ENCODE results near the gene TOLLIP.

Gene TOLLIP

GRCh38 chr11:1335264-1335810 is 25.9 kb upstream of the TOLLIP start:
- Histone ChIP-seq H3K9ac (ENCODE audit: low read length in 2 of 2) (no peak overlapping the region), H3K4me1 (ENCODE audit: control insufficient read depth, insufficient read depth, low read length) (peaks cover 9% of the 10 kb centered on the region), H3K4me3 (ENCODE audit: low read length in 2 of 2) (peak overlapping the region; percentile 66 to 71), H3K9me3 (ENCODE audit: control insufficient read depth in 2 of 2, low read length in 2 of 2) (no peaks in the 10 kb centered on the region), H3K36me3 (ENCODE audit: control insufficient read depth in 2 of 2, insufficient read depth in 2 of 2, low read length in 2 of 2) (no peaks in the 10 kb centered on the region), H3K27ac (ENCODE audit: low read length) (no peak overlapping the region), H3K27me3 (ENCODE audit: control insufficient read depth in 1 of 2, insufficient read depth in 2 of 2, low read length in 2 of 2) (no peaks in the 10 kb centered on the region)

- H3K4me1 ChIP-seq (ENCODE audit: control insufficient read depth, insufficient read depth, low read length): peaks cover 9% of the 10 kb centered on the region
- H3K27ac ChIP-seq (ENCODE audit: low read length): no peak overlapping the region
- no peaks in the 10 kb centered on the region for H3K27me3 ChIP-seq (ENCODE audit: control insufficient read depth in 1 of 2, insufficient read depth in 2 of 2, low read length in 2 of 2)
- H3K4me3 ChIP-seq (ENCODE audit: low read length in 2 of 2): no peak overlapping the region
- no peak overlapping the region for H3K9ac ChIP-seq (ENCODE audit: low read length in 2 of 2)
- H3K36me3 ChIP-seq (ENCODE audit: control insufficient read depth in 2 of 2, insufficient read depth in 2 of 2, low read length in 2 of 2): no peaks in the 10 kb centered on the region
- no peaks in the 10 kb centered on the region for H3K9me3 ChIP-seq (ENCODE audit: control insufficient read depth in 2 of 2, low read length in 2 of 2)
These were observed 24.4 kb upstream of the TOLLIP start for GRCh38 chr11:1333860-1334259.

GRCh38 chr11:1333091-1333772 is 23.8 kb upstream of the TOLLIP start:
- Histone ChIP-seq H3K4me1 (ENCODE audit: control insufficient read depth, insufficient read depth, low read length) (peaks cover 9% of the 10 kb centered on the region), H3K27me3 (ENCODE audit: control insufficient read depth in 1 of 2, insufficient read depth in 2 of 2, low read length in 2 of 2) (no peaks in the 10 kb centered on the region), H3K9me3 (ENCODE audit: control insufficient read depth in 2 of 2, low read length in 2 of 2) (no peaks in the 10 kb centered on the region), H3K27ac (ENCODE audit: low read length) (no peak overlapping the region), H3K36me3 (ENCODE audit: control insufficient read depth in 2 of 2, insufficient read depth in 2 of 2, low read length in 2 of 2) (no peaks in the 10 kb centered on the region), H3K4me3 (ENCODE audit: low read length in 2 of 2) (no peak overlapping the region), H3K9ac (ENCODE audit: low read length in 2 of 2) (no peak overlapping the region)

- Histone ChIP-seq H3K27me3 (ENCODE audit: control insufficient read depth in 1 of 2, insufficient read depth in 2 of 2, low read length in 2 of 2) (no peaks in the 10 kb centered on the region), H3K4me3 (ENCODE audit: low read length in 2 of 2) (no peak overlapping the region), H3K36me3 (ENCODE audit: control insufficient read depth in 2 of 2, insufficient read depth in 2 of 2, low read length in 2 of 2) (no peaks in the 10 kb centered on the region), H3K27ac (ENCODE audit: low read length) (no peak overlapping the region), H3K9ac (ENCODE audit: low read length in 2 of 2) (no peak overlapping the region), H3K9me3 (ENCODE audit: control insufficient read depth in 2 of 2, low read length in 2 of 2) (no peaks in the 10 kb centered on the region), H3K4me1 (ENCODE audit: control insufficient read depth, insufficient read depth, low read length) (peaks cover 5% of the 10 kb centered on the region)
These were observed 21.0 kb upstream of the TOLLIP start for GRCh38 chr11:1330473-1330872.

- no peak overlapping the region for H3K9ac ChIP-seq (ENCODE audit: low read length in 2 of 2)
- H3K27me3 ChIP-seq (ENCODE audit: control insufficient read depth in 1 of 2, insufficient read depth in 2 of 2, low read length in 2 of 2): no peaks in the 10 kb centered on the region
- no peaks in the 10 kb centered on the region for H3K36me3 ChIP-seq (ENCODE audit: control insufficient read depth in 2 of 2, insufficient read depth in 2 of 2, low read length in 2 of 2)
- peaks cover 2% of the 10 kb centered on the region for H3K4me1 ChIP-seq (ENCODE audit: control insufficient read depth, insufficient read depth, low read length)
- H3K27ac ChIP-seq (ENCODE audit: low read length): no peak overlapping the region
- peak overlapping the region in 1 of 2 donors; percentile 40 for H3K4me3 ChIP-seq (ENCODE audit: low read length in 2 of 2)
- no peaks in the 10 kb centered on the region for H3K9me3 ChIP-seq (ENCODE audit: control insufficient read depth in 2 of 2, low read length in 2 of 2)
These were observed 17.6 kb upstream of the TOLLIP start for GRCh38 chr11:1327064-1327460.

- Histone ChIP-seq H3K36me3 (ENCODE audit: control insufficient read depth in 2 of 2, insufficient read depth in 2 of 2, low read length in 2 of 2) (no peaks in the 10 kb centered on the region), H3K27me3 (ENCODE audit: control insufficient read depth in 1 of 2, insufficient read depth in 2 of 2, low read length in 2 of 2) (no peaks in the 10 kb centered on the region), H3K9me3 (ENCODE audit: control insufficient read depth in 2 of 2, low read length in 2 of 2) (no peaks in the 10 kb centered on the region), H3K4me1 (ENCODE audit: control insufficient read depth, insufficient read depth, low read length) (peaks cover 2% of the 10 kb centered on the region), H3K4me3 (ENCODE audit: low read length in 2 of 2) (peak overlapping the region in 1 of 2 donors; percentile 40), H3K27ac (ENCODE audit: low read length) (peak overlapping the region; percentile 25), H3K9ac (ENCODE audit: low read length in 2 of 2) (peak overlapping the region in 1 of 2 donors; percentile 44)
These were observed 17.1 kb upstream of the TOLLIP start for GRCh38 chr11:1326435-1327063.

- Histone ChIP-seq H3K36me3 (ENCODE audit: control insufficient read depth in 2 of 2, insufficient read depth in 2 of 2, low read length in 2 of 2) (no peaks in the 10 kb centered on the region), H3K9me3 (ENCODE audit: control insufficient read depth in 2 of 2, low read length in 2 of 2) (no peaks in the 10 kb centered on the region), H3K9ac (ENCODE audit: low read length in 2 of 2) (no peak overlapping the region), H3K27ac (ENCODE audit: low read length) (no peak overlapping the region), H3K27me3 (ENCODE audit: control insufficient read depth in 1 of 2, insufficient read depth in 2 of 2, low read length in 2 of 2) (no peaks in the 10 kb centered on the region), H3K4me3 (ENCODE audit: low read length in 2 of 2) (no peak overlapping the region), H3K4me1 (ENCODE audit: control insufficient read depth, insufficient read depth, low read length) (peaks cover 2% of the 10 kb centered on the region)
These were observed 14.3 kb upstream of the TOLLIP start for GRCh38 chr11:1323774-1324173.

GRCh38 chr11:1317993-1318392 is 8.6 kb upstream of the TOLLIP start:
- Histone ChIP-seq H3K27me3 (ENCODE audit: control insufficient read depth in 1 of 2, insufficient read depth in 2 of 2, low read length in 2 of 2) (no peaks in the 10 kb centered on the region), H3K9ac (ENCODE audit: low read length in 2 of 2) (no peak overlapping the region), H3K27ac (ENCODE audit: low read length) (no peak overlapping the region), H3K9me3 (ENCODE audit: control insufficient read depth in 2 of 2, low read length in 2 of 2) (no peaks in the 10 kb centered on the region), H3K4me3 (ENCODE audit: low read length in 2 of 2) (no peak overlapping the region), H3K4me1 (ENCODE audit: control insufficient read depth, insufficient read depth, low read length) (no peaks in the 10 kb centered on the region), H3K36me3 (ENCODE audit: control insufficient read depth in 2 of 2, insufficient read depth in 2 of 2, low read length in 2 of 2) (no peaks in the 10 kb centered on the region)

GRCh38 chr11:1317432-1317831 is 8.0 kb upstream of the TOLLIP start:
- H3K27me3 ChIP-seq (ENCODE audit: control insufficient read depth in 1 of 2, insufficient read depth in 2 of 2, low read length in 2 of 2): no peaks in the 10 kb centered on the region
- H3K36me3 ChIP-seq (ENCODE audit: control insufficient read depth in 2 of 2, insufficient read depth in 2 of 2, low read length in 2 of 2): no peaks in the 10 kb centered on the region
- H3K9me3 ChIP-seq (ENCODE audit: control insufficient read depth in 2 of 2, low read length in 2 of 2): no peaks in the 10 kb centered on the region
- H3K9ac ChIP-seq (ENCODE audit: low read length in 2 of 2): no peak overlapping the region
- H3K4me1 ChIP-seq (ENCODE audit: control insufficient read depth, insufficient read depth, low read length): no peaks in the 10 kb centered on the region
- H3K27ac ChIP-seq (ENCODE audit: low read length): no peak overlapping the region
- H3K4me3 ChIP-seq (ENCODE audit: low read length in 2 of 2): no peak overlapping the region

- Histone ChIP-seq H3K4me1 (ENCODE audit: control insufficient read depth, insufficient read depth, low read length) (peaks cover 44% of the 10 kb centered on the region), H3K9ac (ENCODE audit: low read length in 2 of 2) (peak overlapping the region in 1 of 2 donors; percentile 89), H3K27ac (ENCODE audit: low read length) (peak overlapping the region; percentile 88), H3K27me3 (ENCODE audit: control insufficient read depth in 1 of 2, insufficient read depth in 2 of 2, low read length in 2 of 2) (no peaks in the 10 kb centered on the region), H3K9me3 (ENCODE audit: control insufficient read depth in 2 of 2, low read length in 2 of 2) (peaks cover 0 to 4% of the 10 kb centered on the region in 2 donors), H3K36me3 (ENCODE audit: control insufficient read depth in 2 of 2, insufficient read depth in 2 of 2, low read length in 2 of 2) (no peaks in the 10 kb centered on the region), H3K4me3 (ENCODE audit: low read length in 2 of 2) (peak overlapping the region; percentile 83 to 92)
These were observed 1.5 kb upstream of the TOLLIP start for GRCh38 chr11:1310772-1311468.
